Amniotic epithelial cell (primary cell): ENCODE results near the gene PPP1R16B.
A peak's percentile ranks its signal among the peaks of the same experiment; 100 is the strongest.

Experiments
- DNase-seq: peaks from one replicate; pipeline ENCODE4 v3.0.0-alpha.2; 2010; ENCODE audit warnings: low read depth

The PPP1R16B gene

DNA sequence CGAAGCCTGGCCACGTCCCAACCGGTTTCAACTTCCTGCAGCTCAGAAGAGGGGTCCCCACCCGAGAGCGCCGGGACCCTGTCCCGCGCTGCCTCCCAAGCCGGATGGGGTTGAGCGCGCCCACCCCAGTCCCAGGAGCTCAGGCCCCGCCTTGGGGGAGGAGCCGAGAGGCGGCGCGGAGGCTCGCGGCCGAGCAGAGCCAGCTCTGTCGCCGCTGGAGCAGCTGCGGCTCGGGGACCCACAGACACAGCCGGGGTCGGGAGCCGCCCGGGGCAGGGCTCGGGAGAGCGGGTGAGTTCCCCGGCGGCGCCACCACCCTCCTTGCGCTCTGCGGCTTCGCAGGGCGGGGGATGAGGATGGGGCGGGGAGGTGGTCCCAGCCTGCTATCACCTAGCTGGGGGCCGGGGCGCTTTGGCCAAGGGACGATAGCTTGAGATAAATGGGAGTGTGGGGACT is at the start of gene PPP1R16B:
Gene PPP1R16B (plus strand): TSS at position 196 of the 456 bp plus-strand sequence. CDS start 30,229 bp downstream, outside the sequence.
- DNase-seq, result no peak

DNA sequence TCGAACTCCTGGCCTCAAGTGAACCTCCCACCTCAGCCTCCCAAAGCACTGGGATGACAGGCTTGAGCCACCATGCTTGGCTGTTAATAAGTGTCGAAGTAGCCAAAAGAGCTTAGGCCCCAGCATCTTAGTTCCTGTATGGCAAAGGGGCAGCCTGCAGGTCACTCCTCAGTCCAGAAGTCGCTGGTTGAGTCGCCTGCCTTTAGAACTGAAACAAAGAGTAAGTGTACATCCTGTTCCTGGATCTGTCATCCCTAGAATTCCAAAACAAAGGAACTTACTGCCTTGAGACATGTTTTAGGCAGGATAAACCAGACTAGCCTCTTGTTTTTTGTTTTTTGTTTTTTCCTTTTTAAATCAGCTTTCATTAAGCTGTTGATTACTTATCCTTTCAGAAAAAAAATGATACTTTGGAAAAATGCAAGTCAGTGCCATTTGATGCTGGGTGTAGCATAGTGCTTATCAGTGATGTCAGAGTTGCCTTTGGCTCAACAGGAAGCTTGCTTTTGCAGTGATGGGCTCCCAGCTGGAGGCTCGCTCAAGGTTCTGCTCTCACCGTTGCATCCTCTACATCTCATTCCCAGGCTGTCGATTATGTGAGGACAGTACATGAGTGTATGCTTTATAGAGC is 48.2 kb upstream of the PPP1R16B start:
- DNase-seq, result no peak

DNA sequence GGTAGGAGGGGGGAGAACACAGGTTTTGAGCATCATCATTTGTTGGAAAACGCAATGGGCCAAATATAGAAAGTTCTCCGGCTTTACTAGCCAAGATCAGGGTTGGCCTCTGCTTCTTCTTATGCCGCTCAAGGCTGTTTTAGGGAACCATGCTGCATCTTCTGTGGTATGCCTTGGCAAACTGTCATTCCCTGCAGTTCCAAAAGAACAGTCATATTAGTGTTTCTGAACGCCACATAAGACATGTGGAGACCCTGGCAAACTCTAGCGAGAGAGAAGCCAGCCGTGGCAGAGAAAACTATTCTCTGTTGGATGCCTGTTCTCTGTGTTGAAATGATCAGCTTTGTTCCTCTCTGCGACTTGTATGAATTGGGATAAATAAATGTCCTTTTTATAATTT is 46.4 kb upstream of the PPP1R16B start:
- no peak for DNase-seq

DNA sequence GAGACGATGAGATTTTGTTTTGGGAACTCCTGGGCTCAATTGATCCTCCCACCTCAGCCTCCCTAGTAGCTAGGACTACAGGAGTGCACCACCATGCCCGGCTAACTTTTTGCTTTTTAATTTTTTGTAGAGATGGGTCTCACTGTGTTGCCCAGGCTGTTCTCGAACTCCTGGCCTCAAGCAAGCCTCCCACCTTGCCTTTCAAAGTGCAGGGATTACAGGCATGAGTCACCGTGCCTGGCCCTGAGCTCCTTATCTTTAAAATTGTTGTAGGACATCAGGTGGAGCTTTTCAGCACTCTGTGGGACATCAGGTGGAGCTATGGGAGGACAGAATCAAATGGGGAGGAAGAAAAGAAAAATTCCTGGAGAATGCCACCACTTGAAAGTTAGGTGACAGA is 44.5 kb upstream of the PPP1R16B start:
- DNase-seq, result no peak

DNA sequence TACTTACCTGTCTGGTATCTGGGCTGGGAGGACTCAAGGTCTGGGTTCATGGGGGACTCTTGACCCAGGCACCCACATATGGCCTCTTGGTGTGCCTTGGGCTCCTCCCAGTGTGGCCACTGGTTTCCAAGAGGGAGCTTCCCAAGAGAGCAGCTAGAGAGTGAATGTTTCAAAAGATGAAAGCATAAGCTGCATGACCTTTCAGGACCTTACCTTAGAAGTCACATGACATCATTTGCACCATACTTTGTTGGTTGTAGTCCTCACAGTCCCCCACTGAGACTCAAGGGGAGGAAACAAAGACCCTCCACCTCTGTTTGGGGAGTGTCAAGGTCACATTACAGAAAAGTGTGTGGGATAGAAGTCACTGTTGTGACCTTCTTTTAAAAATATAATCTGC is 43.3 kb upstream of the PPP1R16B start:
- no peak for DNase-seq

DNA sequence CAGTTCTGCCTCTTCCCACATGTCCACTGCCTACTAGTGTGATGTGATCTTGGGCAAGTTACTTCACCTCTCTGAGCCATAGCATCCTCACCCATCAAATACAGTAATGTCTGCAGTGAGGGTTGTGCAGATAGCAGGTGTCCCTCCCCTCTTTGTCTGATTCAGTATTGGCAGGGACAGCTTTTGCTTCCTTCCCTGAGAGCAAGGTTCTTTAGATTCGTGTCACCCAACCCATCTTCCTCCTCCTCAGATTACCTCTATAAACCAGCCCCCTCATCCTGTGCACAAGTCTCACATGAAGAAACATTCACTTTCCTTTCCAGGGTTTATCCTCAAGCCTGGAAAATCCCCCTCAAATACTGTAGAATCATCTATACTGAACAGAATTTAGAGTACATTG is 41.9 kb upstream of the PPP1R16B start:
- DNase-seq, result no peak

DNA sequence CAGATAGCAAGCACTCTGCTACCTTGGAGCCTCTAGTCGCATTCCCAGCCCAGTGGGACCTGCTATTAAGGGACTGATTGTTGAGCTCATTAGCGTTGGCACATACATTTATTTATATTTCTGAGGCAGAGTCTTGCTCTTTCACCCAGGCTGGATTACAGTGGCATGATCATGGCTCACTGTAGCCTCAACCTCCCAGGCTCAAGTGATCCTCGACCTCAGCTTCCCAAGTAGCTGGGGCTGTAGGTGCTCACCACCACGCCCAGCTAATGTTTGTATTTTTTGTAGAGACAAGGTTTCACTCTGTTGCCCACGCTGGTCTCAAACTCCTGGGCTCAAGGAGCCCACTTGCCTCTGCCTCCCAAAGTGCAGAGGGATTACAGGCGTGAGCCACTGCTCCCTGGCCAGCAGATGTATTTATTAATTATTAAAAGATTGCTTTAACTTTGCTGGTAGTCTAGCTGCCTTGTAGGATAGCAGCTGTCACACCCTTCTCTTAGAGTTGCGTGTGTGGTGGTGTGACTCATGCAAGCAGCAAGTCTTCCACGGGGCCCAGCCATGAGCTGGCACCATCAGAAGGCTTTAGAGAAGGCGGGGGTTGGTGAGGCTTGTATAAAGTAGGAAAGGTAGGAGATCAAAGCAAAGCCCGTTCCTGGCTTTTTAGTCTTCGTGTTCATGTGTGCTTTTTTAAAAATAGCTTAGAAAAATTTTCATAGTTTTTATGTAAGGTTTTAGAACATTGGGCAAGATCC is 40.8 kb upstream of the PPP1R16B start:
- peak; percentile 85 for DNase-seq

DNA sequence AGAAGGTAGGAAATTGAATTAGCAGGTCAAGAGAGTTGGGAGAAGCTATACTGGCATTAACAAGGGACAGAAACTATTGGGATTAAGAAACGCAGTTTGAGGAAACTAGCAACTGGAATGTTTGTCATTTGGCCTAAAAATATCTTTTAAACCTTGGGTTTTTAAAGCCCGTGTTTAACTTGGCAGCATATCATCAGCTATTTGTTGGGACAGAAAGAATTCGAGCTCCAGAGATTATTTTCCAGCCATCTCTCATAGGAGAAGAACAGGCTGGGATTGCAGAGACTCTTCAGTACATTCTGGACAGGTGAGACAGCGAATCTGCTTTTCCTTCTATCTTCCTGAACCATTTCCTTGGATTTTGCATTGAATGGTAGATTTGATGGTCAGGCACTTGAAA is 39.4 kb upstream of the PPP1R16B start:
- no peak for DNase-seq

DNA sequence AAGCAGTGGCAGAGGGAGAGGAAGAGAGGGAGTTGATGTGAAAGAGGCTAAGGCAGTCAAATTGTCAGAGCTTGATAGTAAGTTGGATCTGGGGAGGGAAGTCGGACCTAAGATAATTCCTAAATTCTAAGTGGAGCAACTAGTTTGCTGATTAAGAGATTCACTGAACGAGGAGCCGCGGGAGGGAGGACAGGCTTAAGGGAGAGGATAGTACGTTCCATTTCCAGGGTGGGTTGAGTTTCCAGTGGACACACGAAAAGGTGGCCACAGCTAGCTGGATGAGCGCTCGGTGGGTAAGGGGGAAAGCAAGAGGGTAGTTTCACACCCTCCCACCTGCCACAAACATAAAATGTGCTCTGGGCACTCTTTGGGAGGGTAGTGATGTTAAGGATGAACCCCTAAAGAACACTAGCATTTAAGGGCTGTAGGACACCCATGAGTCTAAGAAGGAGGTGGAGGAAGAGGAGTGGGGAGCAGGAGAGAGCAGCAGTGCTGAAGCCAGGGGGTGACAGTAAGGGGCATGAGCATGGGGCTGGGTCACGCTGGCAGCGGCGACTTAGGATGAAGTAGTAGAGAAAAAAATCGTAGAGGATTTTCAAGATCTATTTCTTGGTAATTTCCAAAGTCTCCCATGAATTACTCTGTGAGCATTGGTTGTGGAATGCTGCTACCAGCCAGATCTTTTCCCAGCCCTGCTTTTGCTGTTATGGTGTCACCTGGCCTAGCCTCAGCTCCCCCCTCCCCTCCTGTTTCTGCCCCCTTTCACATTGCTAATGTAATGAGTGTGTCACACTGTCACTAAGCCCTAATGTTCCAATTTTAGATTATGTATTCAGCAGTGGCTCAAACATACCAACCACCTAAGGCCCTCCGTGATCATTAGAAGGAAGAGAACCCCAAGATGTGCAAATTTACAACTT is 35.9 kb upstream of the PPP1R16B start:
- no peak for DNase-seq

DNA sequence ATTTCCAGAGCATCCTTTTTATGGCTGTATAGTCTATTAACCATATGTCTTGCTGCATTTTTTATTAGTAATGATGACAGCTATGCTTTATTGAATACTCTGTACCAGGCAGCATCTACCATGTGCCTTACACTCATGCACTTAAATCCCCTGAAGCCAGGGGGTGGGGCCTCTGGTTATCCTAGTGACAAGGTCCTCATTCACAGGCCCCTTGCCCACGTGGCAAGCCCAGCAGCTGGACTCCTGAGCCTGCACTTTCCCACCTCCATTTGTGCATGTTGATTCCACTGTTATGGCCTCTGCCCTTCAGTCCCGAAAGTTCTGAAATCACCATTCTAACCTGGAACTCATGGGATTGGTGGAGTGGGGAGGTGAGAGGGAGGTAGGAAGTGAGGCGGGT is 35.0 kb upstream of the PPP1R16B start:
- no peak for DNase-seq

DNA sequence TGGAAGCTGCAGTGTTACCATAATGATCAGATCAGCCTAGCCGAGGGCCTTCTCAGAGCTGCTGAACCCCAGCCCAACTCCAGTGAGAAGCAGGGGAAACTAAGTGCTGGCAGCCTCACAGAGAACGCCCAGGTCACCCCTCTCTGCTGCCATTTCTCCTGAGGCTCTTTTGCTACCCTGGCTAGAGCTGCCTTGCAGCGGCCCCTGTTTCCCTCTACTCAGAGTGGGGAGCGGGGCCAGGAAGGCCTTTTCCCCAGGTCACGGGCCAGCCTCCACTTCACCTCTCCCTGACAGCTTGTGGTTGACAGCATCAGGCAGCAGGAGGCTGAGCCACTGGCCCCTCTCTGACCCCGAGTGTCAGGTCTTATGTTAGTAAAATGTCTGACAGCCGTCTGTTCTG is 34.5 kb upstream of the PPP1R16B start:
- DNase-seq, result no peak

DNA sequence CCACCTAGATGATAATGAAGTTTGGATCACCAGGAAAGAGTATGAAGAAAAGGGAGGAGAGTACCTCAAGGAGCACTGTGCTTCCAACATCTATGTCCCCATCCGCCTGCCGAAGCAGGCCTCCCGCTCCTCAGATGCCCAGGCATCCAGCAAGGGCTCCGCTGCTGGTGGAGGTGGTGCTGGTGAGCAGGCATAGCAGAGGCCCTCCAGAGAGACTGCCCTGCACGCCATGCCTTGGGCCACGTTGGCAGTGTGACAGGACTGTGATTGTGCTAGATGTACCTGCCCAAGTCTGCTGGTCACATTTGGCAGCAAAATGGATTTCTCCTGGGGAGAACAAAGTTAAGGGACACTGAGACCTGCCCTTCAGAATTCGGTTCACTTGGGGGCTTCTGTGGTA is 33.9 kb upstream of the PPP1R16B start:
- no peak for DNase-seq

DNA sequence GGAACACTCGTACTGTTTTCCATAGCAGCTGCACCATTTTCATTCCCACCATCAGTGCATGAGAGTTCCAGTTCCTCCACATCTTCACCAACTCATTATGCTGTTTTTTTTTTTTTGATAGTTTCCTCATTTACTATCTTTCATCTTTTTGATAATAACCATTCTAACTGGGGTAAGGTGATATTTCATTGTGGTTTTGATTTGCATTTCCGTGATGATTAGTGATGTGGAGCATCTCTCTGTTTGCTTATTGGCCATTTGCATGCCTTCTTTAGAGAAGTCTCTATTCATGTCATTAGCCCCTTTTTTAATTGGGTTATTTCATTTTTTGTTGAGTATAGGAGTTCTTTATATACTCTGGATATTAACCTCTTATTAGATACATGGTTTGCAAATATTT is 31.3 kb upstream of the PPP1R16B start:
- no peak for DNase-seq

DNA sequence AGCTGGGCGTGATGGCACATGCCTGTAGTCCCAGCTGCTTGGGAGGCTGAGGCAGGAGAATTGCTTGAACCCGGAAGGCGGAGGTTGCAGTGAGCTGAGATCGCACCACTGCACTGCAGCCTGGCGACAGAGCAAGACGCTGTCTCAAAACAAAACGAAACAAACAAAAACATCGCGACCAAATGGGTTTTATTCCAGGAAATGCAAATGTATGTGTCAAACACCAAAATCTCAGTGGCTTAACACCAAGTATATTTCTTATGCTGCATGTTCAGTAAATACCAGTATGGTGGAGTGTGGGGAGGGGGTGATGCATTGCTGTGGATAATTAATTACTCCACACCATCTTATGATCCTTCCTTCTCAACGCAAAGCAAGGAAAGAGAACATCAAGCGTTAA is 29.1 kb upstream of the PPP1R16B start:
- DNase-seq, result no peak

DNA sequence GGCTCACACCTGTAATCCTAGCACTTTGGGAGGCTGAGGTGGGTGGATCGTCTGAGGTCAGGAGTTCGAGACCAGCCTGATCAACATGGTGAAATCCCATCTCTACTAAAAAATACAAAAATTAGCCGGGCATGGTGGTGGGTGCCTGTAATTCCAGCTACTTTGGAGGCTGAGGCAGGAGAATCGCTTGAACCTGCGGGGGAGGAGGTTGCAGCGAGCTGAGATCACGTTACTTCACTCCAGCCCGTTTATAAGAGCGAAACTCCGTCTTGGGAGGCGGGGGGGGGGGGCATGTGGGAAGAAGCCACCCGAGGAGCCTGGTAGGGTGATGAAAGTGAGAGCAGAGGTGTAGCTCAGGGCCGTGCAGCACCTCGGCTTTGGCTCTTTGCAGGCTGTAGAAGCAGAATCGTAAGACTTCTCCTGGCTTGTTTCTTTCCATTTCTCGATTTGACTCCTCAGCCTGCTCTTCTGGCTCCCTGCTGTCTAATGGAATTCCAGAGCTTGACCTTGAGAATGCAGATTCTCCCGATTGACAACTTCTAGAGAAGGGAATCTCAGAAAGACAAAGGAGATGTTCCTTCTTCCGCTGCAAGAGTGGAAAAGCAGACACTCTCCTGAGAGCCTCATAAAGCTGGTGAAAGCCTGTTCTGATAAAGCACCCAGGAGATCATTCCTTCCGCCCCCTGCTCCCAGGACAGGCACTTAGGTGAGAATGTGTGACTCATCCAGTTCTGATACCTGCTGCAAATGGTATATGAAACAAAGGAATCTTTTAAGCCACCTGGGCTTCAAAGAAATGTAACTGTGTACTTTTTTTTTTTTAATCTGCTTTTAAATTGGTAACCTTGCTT is 26.0 kb upstream of the PPP1R16B start:
- DNase-seq, result no peak

DNA sequence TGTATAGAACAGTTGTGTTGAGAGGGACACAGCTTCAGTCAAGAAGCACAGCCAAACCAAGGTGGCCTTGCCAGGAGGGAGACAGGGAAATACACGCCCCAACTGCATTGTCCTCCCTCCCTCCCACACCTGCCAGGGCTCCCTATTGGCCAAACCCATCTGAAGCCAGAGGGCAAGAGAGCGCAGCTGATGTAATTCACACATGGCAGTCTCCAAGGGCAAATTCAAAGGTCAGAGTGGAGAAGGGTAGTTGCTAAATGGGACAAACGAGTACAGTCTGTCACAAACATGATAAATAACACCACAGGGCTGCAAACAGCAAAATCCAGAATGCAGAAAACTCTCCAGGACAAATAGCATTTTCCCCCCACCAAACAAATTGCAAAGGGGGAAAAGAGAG is 23.2 kb upstream of the PPP1R16B start:
- no peak for DNase-seq

DNA sequence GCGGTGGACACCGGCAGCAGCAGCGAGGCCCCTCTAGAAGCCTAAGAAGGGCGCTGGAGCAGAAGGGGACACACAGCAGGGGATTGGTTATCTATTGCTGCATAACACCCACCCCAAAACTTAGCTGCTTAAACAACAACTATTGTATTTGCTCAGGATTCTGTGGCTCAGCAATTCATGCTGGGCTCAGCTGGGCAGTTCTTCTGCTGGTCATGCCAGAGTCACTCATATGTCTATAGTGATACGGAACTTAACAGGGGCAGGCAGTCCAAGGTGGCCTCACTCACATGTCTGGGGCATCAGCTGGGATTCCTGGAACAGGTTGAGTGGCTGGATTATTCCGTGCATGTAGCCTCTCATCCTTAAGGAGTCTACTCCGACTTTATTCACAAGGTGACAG is 17.6 kb upstream of the PPP1R16B start:
- no peak for DNase-seq

DNA sequence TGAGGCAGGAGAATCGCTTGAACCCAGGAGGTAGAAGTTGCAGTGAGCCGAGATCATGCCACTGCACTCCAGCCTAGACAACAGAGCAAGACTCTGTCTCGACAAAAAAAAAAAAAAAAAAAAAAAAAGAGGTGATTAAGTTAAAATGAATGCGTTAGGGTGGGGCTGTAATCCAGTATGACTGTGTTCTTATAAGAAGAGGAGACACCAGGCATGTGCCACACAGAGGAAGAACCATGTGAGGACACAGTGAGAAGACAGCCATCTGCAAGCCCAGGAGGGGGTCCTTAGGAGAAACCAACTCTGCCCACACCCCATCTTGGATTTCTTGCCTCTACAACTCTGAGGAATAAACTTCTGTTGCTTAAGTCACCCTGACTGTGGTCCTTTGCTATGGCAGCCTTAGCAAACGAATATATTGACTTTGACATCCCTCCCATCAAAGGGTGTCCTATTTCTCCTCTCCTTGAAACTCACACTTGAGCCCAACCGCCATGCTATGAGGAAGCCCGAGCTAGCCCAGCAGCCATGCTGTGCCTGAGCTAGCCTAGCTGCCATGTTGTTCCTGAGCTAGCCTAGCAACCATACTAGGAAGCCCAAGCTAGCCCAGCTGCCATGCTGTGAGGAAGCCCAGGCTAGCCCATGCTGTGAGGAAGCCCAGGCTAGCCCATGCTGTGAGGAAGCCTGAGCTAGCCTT is 15.8 kb upstream of the PPP1R16B start:
- DNase-seq, result peak; percentile 33

DNA sequence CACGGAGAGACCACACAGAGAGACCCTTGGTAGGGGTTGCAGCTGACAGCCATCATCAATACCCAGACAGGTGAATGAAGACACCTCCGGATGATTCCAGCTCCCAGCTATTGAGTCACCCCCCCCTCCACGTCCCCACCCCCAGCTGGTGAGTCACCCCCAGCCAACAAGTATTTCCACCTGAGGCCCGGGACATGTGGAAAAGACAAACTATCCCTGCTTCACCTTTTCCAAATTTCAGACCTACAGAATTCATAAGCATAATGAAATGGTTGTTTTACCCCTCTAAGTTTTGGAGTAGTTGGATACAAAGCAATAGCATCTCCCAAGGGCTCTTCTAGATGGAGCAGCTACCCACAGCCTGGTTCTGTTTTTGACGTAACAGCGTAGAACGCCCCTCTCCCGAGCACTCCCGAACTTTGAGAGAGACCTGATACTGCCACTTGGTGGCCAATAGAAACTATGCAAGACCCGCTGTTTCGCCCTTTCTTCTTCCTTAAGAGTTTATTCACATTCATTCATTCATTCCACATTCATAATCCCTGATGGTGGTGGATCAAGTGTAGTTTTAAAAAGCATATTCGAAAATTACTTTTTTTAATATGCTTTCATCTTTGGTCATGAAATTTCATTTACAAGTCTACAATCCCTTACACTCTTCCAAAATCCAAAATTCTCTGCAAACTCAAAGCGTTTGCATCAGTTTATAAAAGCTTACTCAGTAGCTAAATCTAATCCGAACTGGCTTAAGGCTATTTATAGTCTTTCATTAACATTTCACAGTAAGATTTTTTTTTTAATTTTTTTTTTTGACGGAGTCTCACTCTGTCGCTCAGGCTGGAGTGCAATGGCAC is 15.1 kb upstream of the PPP1R16B start:
- DNase-seq, result peak; percentile 19

DNA sequence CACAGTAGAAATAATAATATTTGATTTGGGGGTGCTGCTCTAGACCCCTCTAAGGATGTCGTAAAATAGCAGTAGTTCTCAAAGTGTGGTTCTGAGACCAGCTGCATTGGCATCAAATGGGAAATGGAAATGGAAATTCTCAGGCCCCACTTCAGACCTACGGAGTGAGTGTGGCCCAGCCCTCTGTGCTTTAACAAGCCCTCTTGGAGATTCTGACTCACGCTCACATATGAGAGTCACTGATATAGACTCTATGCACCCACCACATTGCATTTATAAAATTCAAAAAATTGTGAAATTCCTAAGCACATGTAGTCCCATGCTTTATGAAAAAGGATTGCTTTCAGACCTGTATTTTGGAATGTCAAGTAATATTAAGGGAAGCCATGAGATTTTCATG is 14.2 kb upstream of the PPP1R16B start:
- no peak for DNase-seq
